Smooth muscle cell of the brain vasculature (primary cell): Measurements from ENCODE around the gene ZNF292.
"Not testable (repeated sequence)": the region's sequence is repeated elsewhere in the genome, so short reads cannot be mapped to it uniquely, and the experiment has no call there.

ENCODE experiments used
- DNase-seq: peaks from one replicate; pipeline ENCODE4 v3.0.0-alpha.2; 2012; ENCODE audit warnings: low read depth, low spot score

Gene ZNF292

DNA sequence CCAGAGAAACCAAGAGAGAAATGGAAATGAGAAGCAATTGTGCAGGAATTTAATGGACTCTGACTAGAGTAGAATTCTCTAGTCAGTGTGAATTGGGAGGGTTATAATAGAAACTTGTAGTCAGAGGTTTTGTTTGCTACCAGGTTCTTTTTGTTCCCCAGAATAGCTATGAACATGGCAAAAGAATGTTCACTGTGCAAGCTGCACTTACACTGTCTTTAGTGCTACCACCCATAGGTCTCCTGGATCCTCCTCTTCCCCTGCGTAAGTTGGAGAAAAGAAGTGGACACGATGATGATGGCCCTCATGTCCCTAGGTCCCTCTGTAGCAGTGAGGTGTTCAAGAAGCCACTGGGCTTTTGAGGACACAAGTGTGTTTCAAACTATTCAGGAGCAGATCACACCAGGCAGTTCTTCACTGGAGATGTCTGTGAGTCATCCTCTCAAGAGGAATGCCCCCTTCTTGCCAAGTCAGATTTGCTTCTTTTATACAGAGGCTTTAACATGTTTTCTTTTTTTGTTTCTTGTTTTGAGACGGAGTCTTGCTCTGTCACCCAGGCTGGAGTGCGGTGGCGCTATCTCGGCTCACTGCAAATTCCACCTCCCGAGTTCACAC is 119.4 kb downstream of the ZNF292 start:
- DNase-seq: peak; percentile 21

DNA sequence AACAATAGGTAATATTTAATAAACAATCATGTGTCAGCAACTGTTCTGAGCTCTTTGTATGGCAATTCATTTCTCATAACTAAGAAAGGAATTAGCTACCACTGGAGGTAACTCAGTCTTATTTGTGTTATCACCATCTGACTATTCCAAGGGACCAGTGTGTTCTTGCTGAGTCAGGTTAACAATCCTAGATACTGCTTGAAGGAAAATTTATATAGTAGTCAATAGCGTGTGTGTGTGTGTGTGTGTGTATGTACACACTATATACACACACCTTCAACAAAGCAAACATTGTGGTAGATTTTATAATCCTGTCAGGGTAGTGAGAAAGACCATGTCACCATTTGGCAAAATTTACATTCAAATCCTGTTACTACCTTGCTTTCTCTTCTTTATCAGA is 121.3 kb downstream of the ZNF292 start:
- no peak for DNase-seq

- no peak for DNase-seq
Measured at GRCh38 chr6:87277123-87277522, 121.8 kb downstream of the ZNF292 start.

DNA sequence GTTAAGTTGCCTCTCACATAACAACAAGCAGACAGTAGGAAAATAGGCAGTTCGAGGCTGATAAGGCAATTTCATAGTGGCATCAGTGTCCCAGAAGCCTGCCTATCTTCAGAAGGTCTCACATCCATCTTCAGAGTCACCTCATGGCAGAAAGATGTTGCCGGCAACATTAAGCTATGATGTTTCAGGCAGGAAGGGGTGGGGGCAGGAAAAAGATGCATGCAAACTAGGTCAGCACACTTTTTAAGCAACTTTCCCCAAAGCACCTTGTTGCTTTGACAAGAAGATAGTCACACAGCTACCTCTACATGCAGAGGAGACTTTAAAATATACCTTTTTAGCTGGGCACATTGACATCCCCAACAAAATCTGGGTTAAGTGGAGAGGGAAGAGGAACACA is 123.8 kb downstream of the ZNF292 start:
- no peak for DNase-seq

- no peak for DNase-seq
Measured at GRCh38 chr6:87281426-87281825, 126.1 kb downstream of the ZNF292 start.

DNA sequence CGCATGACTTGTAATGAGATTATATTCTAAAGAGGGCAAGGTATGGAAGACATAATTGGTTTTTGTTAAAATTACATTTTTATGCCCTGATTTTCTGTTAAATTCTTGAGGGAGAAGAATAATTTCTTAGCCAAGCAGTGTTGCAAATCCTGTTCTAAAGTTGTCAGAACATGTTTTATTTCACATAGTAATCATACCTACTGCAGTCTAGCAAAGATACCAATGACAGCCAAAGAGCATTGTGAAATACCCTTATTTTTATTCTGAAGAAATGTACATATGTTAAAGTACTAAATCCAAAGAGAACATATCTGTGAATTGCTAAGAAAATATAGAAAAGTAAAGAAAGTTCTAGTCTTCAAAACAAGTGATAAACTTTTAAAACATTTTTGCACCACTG is 127.4 kb downstream of the ZNF292 start:
- no peak for DNase-seq

GRCh38 chr6:87283461-87283860 is 128.1 kb downstream of the ZNF292 start:
- DNase-seq: no peak

DNA sequence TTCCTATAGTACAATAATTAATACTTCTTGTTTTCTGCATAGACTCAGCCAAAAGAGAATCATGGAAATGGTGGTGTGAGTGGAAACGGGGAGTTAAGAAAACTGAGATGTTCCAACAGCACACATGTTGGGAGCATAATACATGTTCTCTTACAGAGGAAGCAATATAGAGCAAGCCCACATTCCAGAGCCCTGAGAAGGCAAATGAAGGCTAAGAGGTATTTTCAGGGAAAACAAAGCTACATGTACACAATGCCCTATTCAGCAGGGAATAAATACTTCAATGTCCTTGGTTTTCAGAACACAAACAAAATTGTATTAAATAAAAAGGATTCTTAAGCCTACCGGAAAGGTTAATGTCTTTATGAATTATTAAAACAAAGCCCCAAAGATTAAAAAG is 131.9 kb downstream of the ZNF292 start:
- DNase-seq: no peak

GRCh38 chr6:87289571-87289970 is 134.2 kb downstream of the ZNF292 start:
- no peak for DNase-seq

GRCh38 chr6:87291883-87292282 is 136.5 kb downstream of the ZNF292 start:
- no peak for DNase-seq

GRCh38 chr6:87293526-87293925 is 138.2 kb downstream of the ZNF292 start:
- no peak for DNase-seq

DNA sequence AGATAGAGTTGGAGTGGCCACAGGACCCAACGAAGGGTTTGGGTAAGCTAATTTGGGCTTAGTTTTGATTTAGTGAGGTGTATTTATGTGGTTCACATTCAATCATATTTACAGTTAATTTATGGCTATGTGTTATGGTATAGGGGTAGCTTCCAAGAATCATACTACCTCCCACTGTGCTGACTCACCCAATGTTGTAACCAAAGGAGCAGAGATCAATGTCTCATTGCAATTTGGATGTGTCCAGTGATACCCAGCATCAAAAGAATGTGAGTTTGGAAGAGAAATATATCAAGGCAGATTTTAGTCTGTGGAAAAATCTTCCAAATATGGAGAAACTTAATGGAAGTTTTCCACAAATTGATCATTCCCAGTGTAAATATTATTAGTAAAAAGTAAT is 141.8 kb downstream of the ZNF292 start:
- no peak for DNase-seq

DNA sequence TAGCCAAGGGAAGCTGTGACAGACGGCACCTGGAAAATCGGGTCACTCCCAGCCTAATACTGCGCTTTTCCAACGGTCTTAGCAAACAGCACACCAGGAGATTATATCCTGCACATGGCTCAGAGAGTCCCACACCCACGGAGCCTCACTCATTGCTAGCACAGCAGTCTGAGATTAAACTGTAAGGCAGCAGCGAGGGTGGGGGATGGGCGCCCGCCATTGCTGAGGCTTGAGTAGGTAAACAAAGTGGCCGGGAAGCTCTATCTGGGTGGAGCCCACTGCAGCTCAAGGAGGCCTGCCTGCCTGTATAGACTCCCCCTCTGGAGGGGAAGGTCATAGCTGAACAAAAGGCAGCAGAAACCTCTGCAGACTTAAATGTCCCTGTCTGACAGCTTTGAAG is 145.9 kb downstream of the ZNF292 start:
- not testable (repeated sequence) for DNase-seq

GRCh38 chr6:87308970-87309369 is 153.6 kb downstream of the ZNF292 start:
- no peak for DNase-seq

DNA sequence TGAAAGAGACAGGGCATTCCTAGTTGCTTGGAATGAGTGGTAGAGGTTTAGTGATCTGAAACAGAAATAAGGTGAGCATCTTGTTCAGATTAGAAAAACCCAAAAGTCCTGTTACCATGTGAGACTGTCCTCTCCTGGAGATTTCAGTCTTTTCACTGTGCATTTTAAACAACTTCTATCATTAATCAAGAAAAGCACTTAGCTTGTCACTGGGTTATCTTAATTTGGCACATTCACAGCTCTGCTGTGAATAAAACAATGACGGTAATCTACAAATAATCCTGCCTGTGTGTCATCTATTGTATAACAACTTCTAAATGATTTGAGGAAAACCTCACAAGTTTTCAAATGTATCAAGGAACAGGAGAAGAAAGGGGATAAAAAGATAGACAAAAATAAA is 157.5 kb downstream of the ZNF292 start:
- DNase-seq: no peak
